ENCODE results near the gene FUBP3. TPM values are rescaled to one million over a fixed set of nuclear protein-coding genes. Genes with fewer than 3 reads are reported as not detected.

Gene FUBP3
- total RNA-seq, 1 donor from 2014 or later: 77.0 TPM

GRCh38 chr9:130542457-130543228 is 36.7 kb upstream of the FUBP3 start:
- Mint-ChIP-seq H3K9me3 (no peaks in the 10 kb centered on the region), H3K36me3 (no peaks in the 10 kb centered on the region), H3K27ac (no peak overlapping the region), H3K27me3 (ENCODE audit: low read depth) (peaks cover 34% of the 10 kb centered on the region), H3K4me3 (no peak overlapping the region), H3K4me1 (peaks cover 29% of the 10 kb centered on the region)
- TF ChIP-seq CTCF (IDR thresholded peaks at IDR 0.05; ENCODE audit: unreplicated experiment): no peak
- DNase-seq (ENCODE audit: low spot score in 2 of 2, unreplicated experiment in 2 of 2): no peak

GRCh38 chr9:130543368-130543767 is 36.0 kb upstream of the FUBP3 start:
- Mint-ChIP-seq H3K36me3 (no peaks in the 10 kb centered on the region), H3K9me3 (no peaks in the 10 kb centered on the region), H3K27me3 (ENCODE audit: low read depth) (peaks cover 28% of the 10 kb centered on the region), H3K27ac (no peak overlapping the region), H3K4me1 (peaks cover 22% of the 10 kb centered on the region), H3K4me3 (no peak overlapping the region)
- DNase-seq (ENCODE audit: low spot score in 2 of 2, unreplicated experiment in 2 of 2): no peak
- no peak for TF ChIP-seq CTCF (IDR thresholded peaks at IDR 0.05; ENCODE audit: unreplicated experiment)

- H3K4me3 Mint-ChIP-seq: no peak overlapping the region
- peaks cover 22% of the 10 kb centered on the region for H3K4me1 Mint-ChIP-seq
- DNase-seq (ENCODE audit: low spot score in 2 of 2, unreplicated experiment in 2 of 2): no peak
- no peak overlapping the region for H3K27ac Mint-ChIP-seq
- peaks cover 24% of the 10 kb centered on the region for H3K27me3 Mint-ChIP-seq (ENCODE audit: low read depth)
- no peaks in the 10 kb centered on the region for H3K36me3 Mint-ChIP-seq
- no peak for TF ChIP-seq CTCF (IDR thresholded peaks at IDR 0.05; ENCODE audit: unreplicated experiment)
- H3K9me3 Mint-ChIP-seq: no peaks in the 10 kb centered on the region
Observed at GRCh38 chr9:130543859-130544258, 35.5 kb upstream of the FUBP3 start.

- H3K9me3 Mint-ChIP-seq: peaks cover 4% of the 10 kb centered on the region
- no peak overlapping the region for H3K27ac Mint-ChIP-seq
- H3K36me3 Mint-ChIP-seq: no peaks in the 10 kb centered on the region
- H3K27me3 Mint-ChIP-seq (ENCODE audit: low read depth): peaks cover 22% of the 10 kb centered on the region
- no peak overlapping the region for H3K4me3 Mint-ChIP-seq
- DNase-seq (ENCODE audit: low spot score in 2 of 2, unreplicated experiment in 2 of 2): no peak
- TF ChIP-seq CTCF (IDR thresholded peaks at IDR 0.05; ENCODE audit: unreplicated experiment): no peak
- peaks cover 22% of the 10 kb centered on the region for H3K4me1 Mint-ChIP-seq
Observed at GRCh38 chr9:130544364-130544763, 35.0 kb upstream of the FUBP3 start.

GRCh38 chr9:130548103-130548502 is 31.3 kb upstream of the FUBP3 start:
- no peak for TF ChIP-seq CTCF (IDR thresholded peaks at IDR 0.05; ENCODE audit: unreplicated experiment)
- Mint-ChIP-seq H3K36me3 (no peaks in the 10 kb centered on the region), H3K9me3 (peaks cover 7% of the 10 kb centered on the region), H3K27ac (no peak overlapping the region), H3K27me3 (ENCODE audit: low read depth) (peaks cover 7% of the 10 kb centered on the region), H3K4me1 (peaks cover 8% of the 10 kb centered on the region), H3K4me3 (no peak overlapping the region)
- DNase-seq (ENCODE audit: low spot score in 2 of 2, unreplicated experiment in 2 of 2): no peak
